GM21526 (cell line): ENCODE data around the gene S100A1.
A peak's percentile ranks its signal among the peaks of the same experiment; 100 is the strongest.
"Not testable (repeated sequence)": the region's sequence is repeated elsewhere in the genome, so short reads cannot be mapped to it uniquely, and the experiment has no call there.

Experiments used
- ATAC-seq: cut with Tn5 transposase; IDR thresholded peaks from one replicate; pipeline ENCODE4 v1.9.1; 2021; ENCODE audit warnings: moderate library complexity; ENCODE audit not compliant: unreplicated experiment, low FRiP score

S100A1 gene

DNA sequence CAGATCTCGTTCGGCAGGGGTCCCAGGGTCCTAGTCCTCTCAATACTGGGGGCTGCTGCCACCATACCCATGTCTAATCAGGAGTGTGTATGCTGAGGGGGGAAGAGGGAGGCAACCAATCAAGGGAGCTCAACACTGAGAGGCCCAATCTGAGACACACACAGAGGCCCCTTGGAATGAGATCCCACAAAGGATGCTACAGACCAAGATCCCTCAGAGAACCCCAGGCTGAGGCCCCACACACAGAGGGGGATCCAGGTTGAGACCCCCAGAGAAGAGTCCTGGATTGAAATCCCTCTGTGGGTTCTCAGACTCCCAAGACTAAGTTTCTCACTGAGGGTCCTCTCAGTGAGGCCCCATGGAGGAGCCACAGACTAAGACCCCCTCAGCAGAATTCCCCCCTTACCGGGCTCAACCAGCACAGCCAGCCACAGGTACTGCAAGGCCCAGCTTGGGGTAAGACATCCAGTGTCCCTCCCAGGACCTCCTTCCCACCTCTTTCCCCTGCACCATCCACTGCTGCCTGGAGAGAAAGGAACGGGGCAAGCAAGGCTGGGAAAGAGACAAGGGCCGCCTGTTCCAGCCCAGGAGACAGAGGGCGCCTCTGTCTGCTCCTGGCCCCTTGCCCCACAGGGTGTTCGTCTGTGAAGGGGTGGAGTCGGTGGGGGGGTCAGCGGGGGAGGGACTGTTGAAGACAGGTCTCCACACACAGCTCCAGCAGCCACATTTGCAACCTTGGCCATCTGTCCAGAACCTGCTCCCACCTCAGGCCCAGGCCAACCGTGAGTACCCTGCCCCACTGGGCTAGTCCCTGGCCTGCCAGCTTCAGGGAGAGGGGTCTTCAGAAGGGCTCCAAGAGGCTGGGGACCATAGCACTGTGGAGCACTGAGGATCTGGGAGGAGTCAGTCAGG lies at the start of gene S100A1:
TSS of gene S100A1 (plus strand) at position 720 of the 912 bp plus-strand sequence. CDS start 2,088 bp downstream, outside the sequence.
- ATAC-seq = no peak

- no peak for ATAC-seq
Observed at GRCh38 chr1:153578490-153578889, 49.7 kb upstream of the S100A1 start.

GRCh38 chr1:153578936-153579335 lies 49.3 kb upstream of the S100A1 start:
- ATAC-seq = no peak

- not testable (repeated sequence) for ATAC-seq
Observed at GRCh38 chr1:153582836-153583235, 45.4 kb upstream of the S100A1 start.

GRCh38 chr1:153583514-153583913 lies 44.7 kb upstream of the S100A1 start:
- not testable (repeated sequence) for ATAC-seq

GRCh38 chr1:153583976-153584375 lies 44.3 kb upstream of the S100A1 start:
- ATAC-seq = no peak

GRCh38 chr1:153585006-153585405 lies 43.2 kb upstream of the S100A1 start:
- no peak for ATAC-seq

- ATAC-seq = no peak
Observed at GRCh38 chr1:153586347-153586746, 41.9 kb upstream of the S100A1 start.

DNA sequence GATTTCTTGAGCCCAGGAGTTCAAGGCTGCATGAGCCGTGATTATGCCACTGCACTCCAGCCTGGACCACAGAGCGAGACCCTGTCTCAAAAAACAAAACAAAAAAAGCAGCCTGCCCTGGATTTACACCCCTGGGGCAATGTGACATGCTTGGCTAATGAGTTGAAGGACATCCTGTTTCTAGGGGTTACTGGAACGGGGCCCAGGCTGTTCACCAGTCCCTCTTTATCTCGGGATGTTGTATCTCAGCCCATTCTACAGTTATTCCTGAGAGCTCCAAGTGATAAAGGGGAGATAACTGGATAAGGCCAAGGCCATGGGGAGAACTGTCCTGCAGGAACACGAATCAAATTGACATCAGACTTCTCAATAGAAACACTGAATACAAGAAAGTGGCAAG lies 40.9 kb upstream of the S100A1 start:
- ATAC-seq = no peak

GRCh38 chr1:153588033-153588432 lies 40.2 kb upstream of the S100A1 start:
- not testable (repeated sequence) for ATAC-seq

DNA sequence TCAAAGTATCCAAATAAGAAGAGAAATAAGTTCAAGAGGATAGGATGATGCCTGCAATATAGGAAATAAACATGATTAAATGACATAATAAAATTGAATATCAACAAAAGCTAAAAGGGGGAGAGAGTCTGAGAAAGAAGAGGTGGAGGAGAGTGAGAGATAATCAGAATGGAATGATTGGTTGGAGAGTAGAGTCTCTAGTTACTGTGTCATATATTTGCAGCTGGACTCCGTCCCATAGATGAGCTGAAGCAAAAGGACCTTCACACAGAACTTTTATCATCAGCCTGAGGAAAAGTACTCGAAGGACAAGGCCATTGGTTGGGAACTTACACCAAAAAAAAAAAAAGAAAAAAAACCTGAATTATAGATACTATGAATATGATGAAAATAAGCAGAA lies 39.8 kb upstream of the S100A1 start:
- no peak for ATAC-seq

DNA sequence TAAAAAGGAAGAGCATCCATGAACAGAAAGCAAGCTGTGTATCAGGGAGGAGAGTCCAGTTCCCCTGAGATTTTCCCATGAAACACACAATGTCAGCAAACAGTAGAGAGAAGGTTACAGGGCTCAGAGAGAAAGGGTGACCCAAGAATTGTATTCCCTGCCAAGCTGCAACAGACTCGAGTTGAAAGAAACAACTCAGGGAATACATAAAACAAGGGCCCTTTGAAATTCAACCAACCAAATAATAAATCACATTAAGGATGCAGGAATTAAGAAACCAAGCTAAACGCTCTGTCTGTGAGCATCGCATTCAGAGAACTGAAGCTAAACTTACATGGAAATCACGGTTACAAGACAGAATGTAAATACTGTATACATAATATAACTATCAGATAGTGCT lies 35.5 kb upstream of the S100A1 start:
- no peak for ATAC-seq

- ATAC-seq = no peak
Observed at GRCh38 chr1:153597206-153597605, 31.0 kb upstream of the S100A1 start.

DNA sequence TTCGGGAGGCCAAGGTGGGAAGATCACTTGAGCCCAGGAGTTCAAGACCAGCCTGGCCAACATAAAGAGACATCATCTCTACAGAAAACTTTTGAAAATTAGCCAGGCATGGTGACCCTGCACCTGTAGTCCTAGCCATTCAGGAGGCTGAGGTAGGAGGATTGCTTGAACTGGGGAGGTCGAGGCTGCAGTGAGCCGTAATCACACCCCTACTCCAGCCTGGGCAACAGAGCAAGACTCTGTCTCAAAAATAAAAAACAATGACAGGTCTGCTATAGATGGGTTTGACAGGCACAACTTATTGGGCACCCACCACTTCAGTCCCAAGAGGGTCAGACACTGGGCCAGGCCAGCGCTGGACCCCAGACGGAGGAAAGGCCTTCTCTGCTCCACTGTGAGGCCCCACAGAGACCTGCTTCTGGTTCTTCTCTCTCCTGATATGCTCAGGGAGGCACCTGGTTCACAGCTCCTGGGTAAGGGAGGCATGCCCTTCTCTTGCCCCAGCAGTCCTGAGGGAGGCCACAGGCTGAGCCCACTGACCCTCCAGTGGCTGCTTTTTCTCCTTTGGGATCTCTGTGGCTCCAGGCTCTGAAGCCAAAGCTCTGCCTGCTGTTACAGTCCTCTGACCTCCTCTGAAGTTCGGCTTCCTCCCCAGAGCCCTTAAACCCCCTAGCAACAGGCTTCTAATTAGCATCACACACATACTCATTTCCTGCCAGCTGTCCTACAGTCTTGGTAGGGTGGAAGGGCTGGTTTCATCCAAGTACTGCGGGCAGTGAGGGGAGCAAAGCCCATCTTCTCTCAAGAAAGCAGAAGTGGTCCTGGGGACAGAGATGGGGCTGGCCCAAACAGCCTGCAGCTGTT lies 29.7 kb upstream of the S100A1 start:
- peak; percentile 89 for ATAC-seq

DNA sequence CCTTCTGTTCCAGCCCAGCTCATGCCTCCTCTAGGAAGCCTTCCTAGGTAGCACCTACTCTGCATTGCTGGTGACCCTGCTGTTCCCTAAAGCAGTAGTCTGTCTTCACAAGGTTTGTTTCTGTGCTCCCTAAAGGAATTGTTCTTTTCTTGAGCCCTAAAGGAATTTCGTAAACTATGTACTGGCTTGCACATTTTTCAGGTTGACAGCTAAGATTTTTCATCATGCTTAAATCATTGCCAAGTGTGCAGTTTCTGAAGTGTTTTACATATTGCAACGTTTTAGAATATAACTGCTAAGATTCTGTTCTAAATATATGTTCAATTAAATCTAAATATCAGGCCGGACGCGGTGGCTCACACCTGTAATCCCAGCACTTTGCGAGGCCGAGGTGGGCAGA lies 28.4 kb upstream of the S100A1 start:
- no peak for ATAC-seq

- no peak for ATAC-seq
Observed at GRCh38 chr1:153602749-153603148, 25.5 kb upstream of the S100A1 start.

- ATAC-seq = no peak
Observed at GRCh38 chr1:153606194-153606593, 22.0 kb upstream of the S100A1 start.

- no peak for ATAC-seq
Observed at GRCh38 chr1:153607381-153607780, 20.9 kb upstream of the S100A1 start.

DNA sequence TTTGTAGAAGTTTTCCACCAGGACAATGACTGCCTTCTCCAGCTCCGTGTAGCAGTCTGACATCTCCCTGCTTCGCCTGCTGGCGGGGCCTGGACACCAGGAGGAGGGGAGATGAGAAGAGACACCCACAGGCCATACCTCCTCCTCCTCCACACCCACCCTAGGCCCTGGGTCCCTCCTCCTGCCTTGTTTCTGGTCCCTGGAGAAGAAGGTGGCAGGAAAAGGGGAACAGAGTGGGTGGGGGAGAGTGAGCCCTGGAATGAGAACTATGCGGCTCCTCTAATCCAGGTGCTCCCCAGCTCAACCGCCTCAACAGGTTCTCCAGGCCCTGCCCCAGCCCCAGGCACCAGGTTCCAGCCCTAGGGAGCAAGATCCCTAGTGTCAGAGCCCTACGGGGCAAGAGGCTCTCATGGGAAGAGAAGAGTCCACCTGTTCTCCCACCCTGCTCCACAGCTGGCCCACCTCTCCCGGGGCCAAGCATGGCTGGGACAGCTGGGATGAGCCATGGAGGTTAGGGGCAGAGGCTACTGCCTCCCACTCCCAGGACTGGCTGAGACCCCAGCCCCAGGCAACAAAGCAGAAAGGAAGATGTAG lies 20.0 kb upstream of the S100A1 start:
- ATAC-seq = no peak

GRCh38 chr1:153608742-153609584 lies 19.3 kb upstream of the S100A1 start:
- ATAC-seq = no peak
